ENCODE results near the gene PPP6R2.

The PPP6R2 gene

DNA sequence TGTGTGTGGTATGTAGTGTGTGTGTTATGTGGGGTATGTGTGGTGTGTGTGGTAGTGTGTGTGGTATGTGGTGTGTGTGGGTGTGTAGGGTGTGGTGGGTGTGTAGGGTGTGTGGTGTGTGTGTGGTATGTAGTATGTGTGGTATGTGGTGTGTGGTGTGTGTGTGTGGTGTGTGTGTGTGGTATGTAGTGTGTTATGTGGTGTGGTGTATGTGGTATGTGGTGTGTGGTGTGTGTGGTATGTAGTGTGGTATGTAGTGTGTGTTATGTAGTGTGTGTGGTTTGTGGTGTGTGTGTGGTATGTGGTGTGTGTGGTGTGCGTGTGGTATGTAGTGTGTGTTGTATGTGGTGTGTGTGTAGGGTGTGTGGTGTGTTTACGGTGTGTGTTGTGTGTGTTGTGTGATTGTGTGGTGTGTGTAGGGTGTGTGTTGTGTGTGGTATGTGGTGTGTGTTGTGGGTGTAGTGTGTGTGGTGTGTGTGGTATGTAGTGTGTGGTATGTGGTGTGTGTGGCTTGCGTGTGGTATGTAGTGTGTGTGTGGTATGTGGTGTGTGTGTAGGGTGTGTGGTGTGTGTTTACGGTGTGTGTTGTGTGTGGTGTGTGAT is 4.2 kb upstream of the PPP6R2 start:
- no peak overlapping the region for H3K4me3 ChIP-seq (ENCODE audit: low read length)
- TF ChIP-seq, protein P1, sequence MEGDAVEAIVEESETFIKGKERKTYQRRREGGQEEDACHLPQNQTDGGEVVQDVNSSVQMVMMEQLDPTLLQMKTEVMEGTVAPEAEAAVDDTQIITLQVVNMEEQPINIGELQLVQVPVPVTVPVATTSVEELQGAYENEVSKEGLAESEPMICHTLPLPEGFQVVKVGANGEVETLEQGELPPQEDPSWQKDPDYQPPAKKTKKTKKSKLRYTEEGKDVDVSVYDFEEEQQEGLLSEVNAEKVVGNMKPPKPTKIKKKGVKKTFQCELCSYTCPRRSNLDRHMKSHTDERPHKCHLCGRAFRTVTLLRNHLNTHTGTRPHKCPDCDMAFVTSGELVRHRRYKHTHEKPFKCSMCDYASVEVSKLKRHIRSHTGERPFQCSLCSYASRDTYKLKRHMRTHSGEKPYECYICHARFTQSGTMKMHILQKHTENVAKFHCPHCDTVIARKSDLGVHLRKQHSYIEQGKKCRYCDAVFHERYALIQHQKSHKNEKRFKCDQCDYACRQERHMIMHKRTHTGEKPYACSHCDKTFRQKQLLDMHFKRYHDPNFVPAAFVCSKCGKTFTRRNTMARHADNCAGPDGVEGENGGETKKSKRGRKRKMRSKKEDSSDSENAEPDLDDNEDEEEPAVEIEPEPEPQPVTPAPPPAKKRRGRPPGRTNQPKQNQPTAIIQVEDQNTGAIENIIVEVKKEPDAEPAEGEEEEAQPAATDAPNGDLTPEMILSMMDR (IDR thresholded peaks at IDR 0.05; ENCODE audit: insufficient read depth, low read depth, low read length, missing control alignments), result no peak
- DNase-seq (ENCODE audit: low read depth), result no peak

DNA sequence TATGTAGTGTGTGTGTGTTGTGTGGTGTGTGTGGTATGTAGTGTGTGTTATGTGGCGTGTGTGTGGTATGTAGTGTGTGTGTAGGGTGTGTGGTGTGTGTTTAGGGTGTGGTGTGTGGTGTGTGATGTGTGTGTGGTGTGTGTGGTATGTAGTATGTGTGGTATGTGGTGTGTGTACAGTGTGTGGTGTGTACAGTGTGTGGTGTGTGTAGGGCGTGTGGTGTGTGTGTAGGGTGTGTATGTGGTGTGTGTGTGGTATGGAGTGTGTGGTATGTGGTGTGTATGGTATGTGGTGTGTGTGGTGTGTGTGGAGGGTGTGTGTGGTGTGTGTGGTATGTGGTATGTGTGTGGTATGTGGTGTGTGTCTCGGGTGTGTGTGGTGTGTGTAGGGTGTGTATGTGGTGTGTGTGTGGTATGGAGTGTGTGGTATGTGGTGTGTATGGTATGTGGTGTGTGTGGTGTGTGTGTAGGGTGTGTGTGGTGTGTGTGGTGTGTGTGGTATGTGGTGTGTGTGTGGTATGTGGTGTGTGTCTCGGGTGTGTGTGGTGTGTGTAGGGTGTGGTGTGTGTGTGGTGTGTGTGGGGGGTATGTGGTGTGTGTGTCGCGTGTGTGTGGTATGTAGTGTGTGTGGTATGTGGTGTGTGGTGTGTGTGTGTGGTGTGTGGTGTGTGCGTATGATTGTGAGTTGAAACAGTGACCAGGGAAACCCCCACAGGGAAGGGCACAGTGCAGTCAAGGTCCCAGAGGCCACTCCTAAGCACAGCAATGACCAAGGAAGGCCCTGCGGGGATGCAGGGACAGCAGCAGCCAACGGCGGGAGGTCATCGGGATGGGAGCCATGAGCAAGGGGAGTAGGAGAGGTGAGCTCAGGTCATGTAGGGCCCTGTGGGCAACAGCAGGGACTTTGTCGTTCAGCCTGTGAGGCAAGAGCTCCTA is 2.9 kb upstream of the PPP6R2 start:
- TF ChIP-seq, protein P1 (IDR thresholded peaks at IDR 0.05; ENCODE audit: insufficient read depth, low read depth, low read length, missing control alignments), result no peak
- DNase-seq (ENCODE audit: low read depth), result no peak
- no peak overlapping the region for H3K4me3 ChIP-seq (ENCODE audit: low read length)

DNA sequence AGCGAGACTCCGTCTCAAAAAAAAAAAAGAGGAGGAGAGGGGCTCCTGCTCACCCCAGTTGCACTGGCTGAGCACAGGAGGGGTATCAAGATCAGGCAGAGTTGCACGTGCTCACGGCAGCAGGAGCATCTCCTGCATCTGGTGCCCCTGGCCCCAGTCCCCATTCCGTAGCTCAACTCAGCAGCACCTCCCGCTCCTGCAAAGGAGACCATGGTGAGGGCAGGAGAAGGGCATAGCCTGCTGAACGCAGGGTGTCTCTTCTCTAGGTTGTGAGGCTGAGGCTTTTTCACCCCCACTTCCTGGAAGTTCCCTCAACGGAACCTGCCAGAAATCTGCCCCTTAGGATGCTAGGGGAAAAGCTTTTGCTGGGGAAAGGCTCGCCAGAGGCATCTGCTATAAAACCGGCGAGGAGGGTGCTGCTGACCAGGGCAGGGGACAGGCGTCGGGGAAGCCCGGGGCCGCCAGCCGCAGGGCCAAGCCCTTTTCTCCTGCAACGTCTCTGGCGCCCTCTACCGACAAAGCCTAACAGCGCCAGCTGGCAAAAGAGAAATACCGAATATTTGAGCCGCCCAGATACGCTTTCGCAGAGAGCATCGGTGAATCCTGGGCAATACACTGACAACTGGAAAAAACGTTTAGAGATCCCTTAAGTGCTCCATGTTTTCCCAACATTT is 1.0 kb upstream of the PPP6R2 start:
- peak overlapping the region; percentile 59 for H3K4me3 ChIP-seq (ENCODE audit: low read length)
- DNase-seq (ENCODE audit: low read depth), result peak; percentile 84
- TF ChIP-seq, protein P1 (IDR thresholded peaks at IDR 0.05; ENCODE audit: insufficient read depth, low read depth, low read length, missing control alignments), result peak; percentile 95

DNA sequence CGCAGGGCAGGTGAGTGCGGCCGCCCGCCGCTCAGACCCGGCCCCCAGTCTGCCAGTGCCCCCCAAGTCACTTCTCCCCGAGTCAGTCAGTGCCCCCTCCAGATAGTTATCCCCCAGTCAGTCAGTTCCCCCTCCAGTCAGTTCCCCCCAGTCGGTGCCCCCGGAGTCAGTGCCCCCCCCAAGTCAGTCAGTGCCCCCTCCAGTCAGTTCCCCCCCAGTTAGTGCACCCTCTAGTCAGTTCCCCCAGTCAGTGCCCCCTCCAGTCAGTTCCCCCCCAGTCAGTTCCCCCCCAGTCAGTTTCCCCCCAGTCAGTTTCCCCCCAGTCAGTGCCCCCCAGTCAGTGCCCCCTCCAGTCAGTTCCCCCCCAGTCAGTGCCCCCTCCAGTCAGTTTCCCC is 411 bp downstream of the PPP6R2 start:
- no peak for DNase-seq (ENCODE audit: low read depth)
- peak overlapping the region; percentile 61 for H3K4me3 ChIP-seq (ENCODE audit: low read length)
- TF ChIP-seq, protein P1 (IDR thresholded peaks at IDR 0.05; ENCODE audit: insufficient read depth, low read depth, low read length, missing control alignments), result no peak

DNA sequence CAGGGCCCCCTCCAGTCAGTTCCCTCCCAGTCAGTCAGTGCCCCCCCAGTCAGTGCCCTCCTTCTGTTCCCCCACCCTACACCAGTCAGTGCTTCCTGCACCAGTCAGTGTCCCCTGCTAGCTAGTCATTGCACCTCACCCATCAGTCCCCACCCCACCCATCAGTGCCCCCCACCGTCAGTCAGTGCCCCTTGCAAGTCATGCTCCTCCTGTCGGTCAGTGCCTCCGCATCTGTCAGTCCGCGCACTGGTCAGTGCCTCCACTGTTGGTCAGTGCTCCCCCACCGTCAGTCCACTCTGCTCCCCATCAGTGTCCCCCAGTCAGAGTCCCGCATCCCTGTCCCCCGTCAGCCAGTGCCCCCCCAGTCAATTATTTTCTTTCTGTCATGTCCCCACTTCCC is 3.3 kb downstream of the PPP6R2 start:
- TF ChIP-seq, protein P1 (IDR thresholded peaks at IDR 0.05; ENCODE audit: insufficient read depth, low read depth, low read length, missing control alignments), result no peak
- H3K4me3 ChIP-seq (ENCODE audit: low read length), result no peak overlapping the region
- DNase-seq (ENCODE audit: low read depth), result no peak

DNA sequence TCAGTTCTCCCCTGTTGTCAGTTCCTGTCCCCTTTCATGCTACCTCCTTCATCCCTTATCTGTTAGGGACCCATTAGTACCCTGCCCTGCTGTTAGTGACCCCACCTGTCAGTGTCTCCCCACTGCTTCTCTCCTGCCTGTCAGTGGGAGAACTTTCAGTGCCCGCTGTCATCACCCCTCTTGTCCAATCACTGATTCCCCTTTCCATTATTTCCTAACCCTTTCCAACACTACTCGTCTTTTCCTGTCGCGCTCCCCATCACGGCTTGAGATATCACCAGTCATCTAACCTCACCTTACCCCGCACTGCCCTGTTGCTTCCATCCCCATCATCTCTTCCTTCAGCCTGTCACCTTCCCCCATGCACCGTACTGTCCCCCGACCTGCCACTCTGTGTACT is 4.0 kb downstream of the PPP6R2 start:
- no peak for DNase-seq (ENCODE audit: low read depth)
- H3K4me3 ChIP-seq (ENCODE audit: low read length), result no peak overlapping the region
- TF ChIP-seq, protein P1 (IDR thresholded peaks at IDR 0.05; ENCODE audit: insufficient read depth, low read depth, low read length, missing control alignments), result no peak

Measured in epithelial cell of esophagus (primary cell).